Adrenal gland (tissue), 12 donors: ENCODE results near the gene HOXC9. TPM values are rescaled to one million over a fixed set of nuclear protein-coding genes. Genes with fewer than 3 reads are reported as not detected.
A peak's percentile ranks its signal among the peaks of the same experiment; 100 is the strongest.

Source experiments
- DNase-seq, 7 donors: peaks; one replicate each; pipeline ENCODE4 v3.0.0-alpha.2; 2019 to 2020
- H3K27ac ChIP-seq, 5 donors: fragments of 200-600 bp; sonication (generic) in 4 of 5; 1 replicate in 3 of 5; 2 replicates in 2 of 5; pipeline versions ENCODE4 v1.5.1 to v1.8.0; 2016 to 2020; ENCODE audit warnings: mild to moderate bottlenecking in 1 of 5
- H3K27me3 ChIP-seq: fragments of 200-600 bp; 2 replicates; pipeline ENCODE4 v1.8.0; 2021
- H3K36me3 ChIP-seq, 2 donors: fragments of 200-600 bp; replicated peaks in 1 of 2; 1 replicate in 1 of 2; 2 replicates in 1 of 2; pipeline versions ENCODE4 v1.5.1 to v1.8.0; 2018 to 2022
- H3K4me1 ChIP-seq, 2 donors: fragments of 200-600 bp; replicated peaks in 1 of 2; 1 replicate in 1 of 2; 2 replicates in 1 of 2; pipeline versions ENCODE4 v1.5.1 to v1.8.0; 2018 to 2021
- H3K4me3 ChIP-seq, 4 donors: fragments of 200-600 bp; sonication (generic) in 3 of 4; one replicate each; pipeline ENCODE4 v1.5.1; 2016 to 2018
- H3K9me3 ChIP-seq, 3 donors: fragments of 200-600 bp; sonication (generic) in 1 of 3; replicated peaks in 1 of 3; 1 replicate in 2 of 3; 2 replicates in 1 of 3; pipeline versions ENCODE4 v1.5.1 to v1.8.0; 2016 to 2021
- CTCF ChIP-seq, 6 experiments: fragments of 450-650 bp in 4 of 6; fragments of 200-600 bp in 2 of 6; sonication (generic) in 1 of 6; IDR thresholded peaks; 1 replicate in 5 of 6; 2 replicates in 1 of 6; pipeline versions ENCODE4 v1.5.1 to v1.8.0; 2016 to 2021; ENCODE audit warnings: antibody characterized with exemption in 6 of 6, mild to moderate bottlenecking in 2 of 6, moderate library complexity in 1 of 6
- POLR2A ChIP-seq, 2 donors: fragments of 450-650 bp; IDR thresholded peaks; one replicate each; pipeline ENCODE4 v1.6.1; 2017; ENCODE audit warnings: antibody characterized with exemption in 2 of 2, mild to moderate bottlenecking in 2 of 2, moderate library complexity in 1 of 2
- WGBS, 4 donors: extraction: QIAGEN DNeasy Blood & Tissue Kit in 2 of 4; methylation state at CpG; one replicate each; pipeline versions ENCODE4 v1.1.5 to v1.1.7; 2013 to 2017; 5-methylcytosine and 5-hydroxymethylcytosine counted together
- intact Hi-C, 2 donors: fragments of 100-400 bp; cut with DNase I; formaldehyde crosslinking; loops; one replicate each; pipeline versions ENCODE4 v1.14.1 to v1.15.0; 2022 to 2023
- polyA plus RNA-seq, 3 donors: library from polyadenylated mRNA; stranded (reverse); fragments of 200-250 nt in 2 of 3; fragments of 350-450 nt in 1 of 3; fragmentation: Illumina TruSeq in 1 of 3; extraction: RNeasy Lipid Tissue Mini Kit (QIAGEN cat#74804) in 1 of 3; gene quantifications; one replicate each; pipeline ENCODE4 v1.2.3, GENCODE V29; 2013 to 2014
- total RNA-seq, 9 donors: library from RNA; depleted of rRNA in 4 of 9; stranded (reverse); fragments of >200 nt in 4 of 9; fragments of 120-200 nt in 1 of 9; fragmentation: NEBNext Ultra II Directional in 1 of 9; extraction: Animal tissue kit (Norgen Biotek cat#: 25700) in 1 of 9; gene quantifications; one replicate each; pipeline versions ENCODE4 v1.1.0 to v1.2.4, GENCODE V29; 2013 to 2023
- donor health status: healthy with polysubstance abuse.
- donor health status: Bipolar disorder and iron deficiency.
- donor health status: DM: yes; HTN: yes; CAD: no.
- donor health status: DM: no; HTN: no; CAD: no.
- donor health status: DM: no; HTN: no; CAD: no.
- donor health status: DM: yes; HTN: yes; CAD: no.

Gene HOXC9
- total and polyA plus RNA-seq, 12 donors: 1.2 to 12.1 (median 3.0) TPM; not detected in 1

DNA sequence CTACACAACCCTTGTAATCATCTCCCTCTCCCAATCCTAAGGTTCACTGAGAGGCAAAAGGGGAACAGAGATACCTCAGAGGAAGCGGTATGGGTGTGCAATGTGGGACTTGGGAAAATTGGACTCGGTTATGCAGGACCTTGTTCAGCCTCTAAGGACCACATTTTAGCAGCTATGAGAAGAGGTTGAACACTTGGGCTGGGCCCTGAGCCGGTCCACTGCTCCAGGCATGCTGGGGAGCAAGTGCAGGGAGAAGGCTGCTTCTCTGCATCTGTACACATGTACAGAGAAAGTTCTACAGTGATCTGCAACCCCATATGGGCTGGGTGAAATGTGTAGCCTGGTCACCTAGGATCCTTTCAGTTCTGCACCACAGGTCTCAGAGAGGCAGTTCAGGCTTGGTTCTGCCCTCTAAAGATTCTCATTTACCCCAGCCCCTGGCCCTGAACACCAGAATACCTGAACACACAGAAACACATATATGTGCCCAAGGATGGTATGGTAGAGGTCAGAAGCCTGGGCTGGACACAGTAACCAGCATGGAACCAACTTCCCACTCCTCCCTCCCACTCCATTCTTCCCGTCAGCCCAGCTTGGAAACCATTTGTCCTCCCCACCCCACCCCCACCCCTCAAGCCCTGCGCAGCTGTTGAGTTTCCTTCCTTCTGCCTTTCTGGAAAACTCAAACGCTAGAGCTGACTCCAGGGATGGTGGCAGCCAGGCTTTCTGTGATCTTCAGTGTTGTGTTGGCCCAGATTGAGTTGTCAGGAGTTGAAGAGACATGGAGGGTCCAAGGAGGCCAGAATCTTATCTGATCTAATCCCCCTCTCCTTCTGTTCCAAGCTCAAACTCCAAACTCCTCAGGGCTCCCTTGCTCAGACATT, 43.3 kb downstream of the HOXC9 start:
- Histone ChIP-seq H3K27ac (peak overlapping the region in 1 of 5 donors; percentile 58), H3K9me3 (no peaks in the 10 kb centered on the region), H3K27me3 (peaks cover 3% of the 10 kb centered on the region), H3K36me3 (no peaks in the 10 kb centered on the region), H3K4me1 (no peaks in the 10 kb centered on the region), H3K4me3 (no peak overlapping the region)
- TF ChIP-seq CTCF (IDR thresholded peaks at IDR 0.05) (no peak), POLR2A (IDR thresholded peaks at IDR 0.05) (no peak)
- WGBS, 4 donors: 50 to 75% (median 60%) methylated on average over 6 of the region's 6 CpGs
- intact Hi-C loops: no loop called here
- DNase-seq: no peak

DNA sequence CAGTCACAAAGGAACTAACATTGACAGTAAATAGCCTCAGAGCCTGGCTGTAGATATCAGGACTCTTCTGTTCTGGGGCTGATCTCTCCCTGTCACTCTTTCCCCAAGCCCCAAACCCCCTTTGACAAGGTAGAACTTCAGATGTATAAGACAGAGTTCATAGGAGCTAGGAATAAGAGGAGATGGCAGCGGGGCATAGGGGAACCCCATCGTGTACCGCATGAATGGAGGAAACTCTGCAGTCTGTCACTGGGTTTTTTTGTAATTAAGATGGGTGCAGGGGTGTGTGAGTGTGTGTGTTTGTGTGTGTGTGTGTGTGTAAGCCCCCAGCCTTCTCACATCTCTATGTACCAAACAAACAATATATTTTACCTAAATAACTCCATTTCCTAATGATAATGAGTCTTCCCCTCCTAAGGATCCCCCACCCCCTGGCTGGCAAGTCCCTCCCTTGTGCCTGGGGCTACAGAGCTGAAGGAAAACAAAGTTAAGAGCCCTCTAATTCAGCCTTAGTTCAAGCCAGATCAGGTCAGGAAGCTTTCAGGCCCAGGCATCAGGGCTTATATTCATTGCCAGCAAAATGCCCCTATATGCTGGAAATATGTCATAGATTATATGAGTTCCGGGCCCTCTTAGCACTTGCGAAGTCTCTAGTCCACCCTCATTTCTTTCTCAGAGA, 44.6 kb downstream of the HOXC9 start:
- Histone ChIP-seq H3K4me1 (no peaks in the 10 kb centered on the region), H3K27ac (no peak overlapping the region), H3K9me3 (no peaks in the 10 kb centered on the region), H3K4me3 (no peak overlapping the region), H3K36me3 (no peaks in the 10 kb centered on the region), H3K27me3 (peaks cover 3% of the 10 kb centered on the region)
- 66 to 78% (median 72%) methylated on average over 5 of the region's 5 CpGs for WGBS, 4 donors
- intact Hi-C loops: no loop called here
- DNase-seq: no peak
- TF ChIP-seq CTCF (IDR thresholded peaks at IDR 0.05) (no peak), POLR2A (IDR thresholded peaks at IDR 0.05) (no peak)

- DNase-seq: no peak
- peaks cover 3% of the 10 kb centered on the region for H3K27me3 ChIP-seq
- intact Hi-C loops: no loop called here
- H3K4me3 ChIP-seq: peak overlapping the region in 1 of 4 donors; percentile 49
- no peak for TF ChIP-seq POLR2A (IDR thresholded peaks at IDR 0.05)
- no peak for TF ChIP-seq CTCF (IDR thresholded peaks at IDR 0.05)
- no peaks in the 10 kb centered on the region for H3K9me3 ChIP-seq
- no peaks in the 10 kb centered on the region for H3K4me1 ChIP-seq
- H3K27ac ChIP-seq: peak overlapping the region in 1 of 5 donors; percentile 55
- no peaks in the 10 kb centered on the region for H3K36me3 ChIP-seq
Observed at GRCh38 chr12:54045401-54045800, 45.4 kb downstream of the HOXC9 start.

- TF ChIP-seq POLR2A (IDR thresholded peaks at IDR 0.05) (no peak), CTCF (IDR thresholded peaks at IDR 0.05) (no peak)
- peaks cover 3% of the 10 kb centered on the region for H3K27me3 ChIP-seq
- intact Hi-C loops: no loop called here
- H3K9me3 ChIP-seq: no peaks in the 10 kb centered on the region
- H3K36me3 ChIP-seq: no peaks in the 10 kb centered on the region
- peak overlapping the region in 1 of 5 donors; percentile 55 for H3K27ac ChIP-seq
- H3K4me1 ChIP-seq: no peaks in the 10 kb centered on the region
- no peak for DNase-seq
- H3K4me3 ChIP-seq: peak overlapping the region in 1 of 4 donors; percentile 49
- 60 to 73% (median 66%) methylated on average over 15 to 16 of the region's 16 CpGs for WGBS, 4 donors
Observed at GRCh38 chr12:54045868-54046521, 46.0 kb downstream of the HOXC9 start.
